Stimulated activated CD4-positive, alpha-beta T cell treated with anti-CD3 and anti-CD28 coated beads, Interleukin-12 subunit alpha, Interleukin-12 subunit beta, amount 100 ng/mL, for 24 hours (primary cell): ENCODE measurements around the gene EIF1AY.
"Not testable (repeated sequence)": the region's sequence is repeated elsewhere in the genome, so short reads cannot be mapped to it uniquely, and the experiment has no call there.

Experiments
- DNase-seq, 2 experiments: peaks; one replicate each; pipeline ENCODE4 v3.0.0-alpha.2; 2020; ENCODE audit warnings: low read depth in 2 of 2

EIF1AY gene, protein sequence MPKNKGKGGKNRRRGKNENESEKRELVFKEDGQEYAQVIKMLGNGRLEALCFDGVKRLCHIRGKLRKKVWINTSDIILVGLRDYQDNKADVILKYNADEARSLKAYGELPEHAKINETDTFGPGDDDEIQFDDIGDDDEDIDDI

DNA sequence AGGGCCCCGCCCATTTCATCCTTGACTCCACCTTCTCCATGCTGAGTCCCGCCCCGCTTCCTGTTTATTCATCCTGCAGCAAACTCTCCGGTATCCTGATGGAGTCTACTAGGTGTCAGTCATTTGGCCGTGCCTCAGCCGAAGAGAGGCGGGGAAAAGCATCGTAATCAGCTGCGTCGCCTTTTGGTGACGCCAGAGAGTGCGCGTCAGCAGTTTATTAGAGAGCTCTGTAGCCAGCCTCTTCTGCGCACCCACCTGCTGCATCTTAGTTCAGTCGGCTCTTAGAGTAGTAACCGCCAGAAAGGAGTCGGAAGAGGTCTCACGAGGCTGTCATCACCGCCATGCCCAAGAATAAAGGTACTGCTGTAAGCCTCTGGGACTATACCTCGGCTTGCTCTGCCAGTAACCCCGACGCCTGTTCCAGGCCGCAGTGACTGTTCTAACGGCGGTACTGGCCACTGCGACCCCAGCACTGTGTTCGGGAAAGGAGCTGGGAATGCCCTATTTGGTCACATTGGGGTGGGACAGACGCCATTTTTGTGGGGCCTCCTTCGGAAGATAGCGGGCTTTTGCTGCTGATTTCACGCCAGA is at the start of gene EIF1AY:
Gene EIF1AY, plus strand, starts transcription at position 246 of the 591 bp plus-strand sequence. Its CDS starts 96 bp downstream, at position 342.
- peak; percentile 74 to 75 for DNase-seq

DNA sequence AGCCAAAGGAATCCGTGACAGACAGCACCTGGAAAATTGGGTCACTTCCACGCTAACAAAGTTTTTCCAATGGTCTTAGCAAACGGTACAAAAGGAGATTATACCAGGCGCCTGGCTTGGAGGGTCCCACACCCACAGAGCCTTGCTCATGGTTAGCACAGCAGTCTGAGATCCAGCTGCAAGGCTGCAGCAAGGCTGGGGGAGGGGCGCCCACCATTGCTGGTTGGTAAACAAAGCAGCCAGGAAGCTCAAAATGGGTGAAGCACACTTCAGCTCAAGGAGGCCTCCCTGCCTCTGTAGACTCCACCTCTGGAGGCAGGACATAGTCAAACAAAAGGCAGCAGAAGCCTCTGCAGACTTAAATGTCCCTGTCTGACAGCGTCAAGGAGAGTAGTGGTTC is 47.1 kb upstream of the EIF1AY start:
- DNase-seq = no peak

DNA sequence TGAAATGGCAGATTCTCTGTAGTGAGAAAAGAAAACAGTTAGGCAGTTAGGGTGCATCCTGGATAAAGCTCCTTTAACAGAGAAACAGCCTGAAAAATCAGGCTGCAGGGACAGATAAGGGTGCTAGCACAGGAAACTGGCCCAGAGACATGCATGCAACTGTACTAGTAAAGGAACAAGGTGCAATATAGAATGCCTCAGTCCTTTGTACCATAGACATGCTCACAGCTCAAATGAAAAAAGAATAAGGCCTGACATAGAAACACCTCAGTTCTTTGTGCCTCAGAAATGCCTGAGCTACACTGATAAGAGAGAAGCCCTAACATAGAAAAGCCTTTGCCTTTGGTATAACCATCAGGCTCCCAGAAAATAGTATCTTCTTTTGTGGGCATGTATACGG is 37.4 kb upstream of the EIF1AY start:
- DNase-seq = no peak

DNA sequence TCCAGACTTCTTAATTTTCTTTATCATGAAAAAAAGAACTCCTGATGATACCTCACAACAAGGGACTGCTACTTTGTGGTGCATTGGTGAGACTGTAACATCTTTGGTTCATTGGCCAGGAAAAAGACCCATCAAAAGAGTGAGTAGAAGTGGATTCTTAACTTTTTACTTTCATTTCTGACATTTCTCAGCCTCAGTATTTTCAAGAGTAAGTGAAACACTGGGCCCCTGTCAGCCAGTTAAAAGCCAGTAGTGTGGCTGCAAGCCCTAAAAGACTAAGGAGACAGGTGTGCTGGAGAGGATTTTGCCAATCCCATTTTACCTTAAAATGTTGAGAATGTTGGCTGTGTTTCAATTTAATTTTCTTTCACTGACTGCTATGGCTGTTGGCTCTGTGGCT is 36.6 kb upstream of the EIF1AY start:
- DNase-seq = no peak

DNA sequence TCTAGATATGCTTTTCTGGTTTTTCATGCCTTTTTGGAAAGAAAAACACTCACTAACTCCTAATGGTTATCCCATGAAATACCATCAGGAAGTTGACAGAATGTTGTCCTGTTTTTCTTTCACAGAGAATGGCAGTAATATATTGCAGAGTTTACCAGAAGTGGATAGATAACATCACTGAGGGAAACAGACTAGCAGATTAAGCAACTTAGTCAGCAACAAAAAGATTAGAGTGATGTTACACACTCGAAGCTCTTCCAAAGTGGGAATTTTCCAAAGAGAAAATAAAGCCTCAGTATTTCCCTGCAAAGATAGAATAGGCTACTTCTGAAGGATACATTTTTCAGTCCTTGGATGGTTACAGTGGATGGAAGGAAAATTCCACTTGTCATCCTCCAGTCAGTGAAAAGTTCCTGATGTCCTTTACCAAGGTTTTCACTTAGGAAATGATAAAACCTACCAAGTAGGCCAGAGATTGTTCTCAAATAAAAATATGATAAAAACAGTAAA is 31.1 kb upstream of the EIF1AY start:
- DNase-seq = no peak

DNA sequence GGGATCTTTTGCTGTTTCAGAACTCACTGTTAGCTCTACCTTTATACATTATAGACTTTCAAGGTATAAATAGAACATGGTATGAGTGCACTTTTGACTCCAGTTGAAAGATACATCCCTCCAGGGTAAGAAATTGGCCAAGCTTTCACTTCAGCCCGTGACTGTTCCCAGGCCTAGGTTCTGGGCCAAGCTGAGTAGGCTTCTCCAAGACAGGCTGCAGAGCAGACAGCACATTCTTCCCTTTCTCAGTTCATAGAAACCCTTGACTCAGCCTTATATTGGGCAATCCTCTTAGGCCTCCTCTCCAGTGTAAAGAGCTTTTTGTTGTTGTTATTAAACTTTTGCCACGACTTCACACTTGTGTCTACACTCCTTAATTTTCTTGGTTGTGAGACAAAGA is 29.5 kb upstream of the EIF1AY start:
- DNase-seq = no peak

DNA sequence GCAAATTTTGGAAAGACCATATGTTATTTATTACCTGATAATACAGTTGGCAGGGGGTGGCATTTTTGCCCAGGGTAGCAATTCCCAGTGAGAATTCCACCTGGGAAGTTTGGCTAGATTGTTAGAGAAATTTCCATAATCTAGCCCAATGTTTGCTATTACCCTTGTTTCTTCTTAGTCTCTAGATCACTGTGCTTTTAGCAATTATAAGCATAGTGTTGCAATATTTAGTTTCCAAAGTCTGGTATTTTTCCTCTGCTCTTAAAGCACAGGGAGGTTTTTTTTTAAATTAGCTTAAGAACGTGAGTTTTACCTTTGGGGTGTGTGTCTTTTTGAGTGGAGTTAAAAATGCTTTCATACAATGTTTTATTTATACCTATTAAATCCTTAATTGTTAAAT is 26.3 kb upstream of the EIF1AY start:
- DNase-seq = no peak

DNA sequence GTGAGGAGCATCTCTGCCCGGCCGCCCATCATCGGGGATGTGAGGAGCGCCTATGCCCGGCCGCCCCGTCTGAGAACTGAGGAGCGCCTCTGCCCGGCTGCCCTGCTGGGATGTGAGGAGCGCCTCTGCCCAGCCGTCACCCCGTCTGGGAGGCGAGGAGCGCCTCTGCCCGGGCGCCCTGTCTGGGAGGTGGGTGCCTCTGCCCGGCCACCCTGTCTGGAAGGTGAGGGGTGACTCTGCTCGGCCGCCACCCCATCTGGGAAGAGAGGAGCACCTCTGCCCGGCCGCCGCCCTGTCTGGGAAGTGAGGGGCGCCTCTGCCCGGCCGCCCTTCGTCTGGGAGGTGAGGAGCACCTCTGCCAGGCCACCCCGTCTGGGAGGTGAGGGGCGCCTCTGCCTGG is 23.7 kb upstream of the EIF1AY start:
- no peak for DNase-seq

DNA sequence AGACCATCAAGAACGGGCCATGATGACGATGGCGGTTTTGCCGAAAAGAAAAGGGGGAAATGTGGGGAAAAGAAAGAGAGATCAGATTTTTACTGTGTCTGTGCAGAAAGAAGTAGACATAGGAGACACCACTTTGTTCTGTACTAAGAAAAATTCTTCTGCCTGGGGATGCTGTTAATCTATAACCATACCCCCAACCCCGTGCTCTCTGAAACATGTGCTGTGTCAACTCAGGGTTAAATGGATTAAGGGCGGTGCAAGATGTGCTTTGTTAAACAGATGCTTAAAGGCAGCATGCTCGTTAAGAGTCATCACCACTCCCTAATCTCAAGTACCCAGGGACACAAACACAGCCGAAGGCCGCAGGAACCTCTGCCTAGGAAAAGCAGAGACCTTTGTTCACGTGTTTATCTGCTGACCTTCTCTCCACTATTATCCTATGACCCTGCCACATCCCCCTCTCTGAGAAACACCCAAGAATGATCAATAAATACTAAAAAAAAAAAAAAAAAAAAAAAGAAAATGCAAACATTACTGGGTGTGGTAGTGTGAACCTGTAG is 22.7 kb upstream of the EIF1AY start:
- DNase-seq = not testable (repeated sequence)

DNA sequence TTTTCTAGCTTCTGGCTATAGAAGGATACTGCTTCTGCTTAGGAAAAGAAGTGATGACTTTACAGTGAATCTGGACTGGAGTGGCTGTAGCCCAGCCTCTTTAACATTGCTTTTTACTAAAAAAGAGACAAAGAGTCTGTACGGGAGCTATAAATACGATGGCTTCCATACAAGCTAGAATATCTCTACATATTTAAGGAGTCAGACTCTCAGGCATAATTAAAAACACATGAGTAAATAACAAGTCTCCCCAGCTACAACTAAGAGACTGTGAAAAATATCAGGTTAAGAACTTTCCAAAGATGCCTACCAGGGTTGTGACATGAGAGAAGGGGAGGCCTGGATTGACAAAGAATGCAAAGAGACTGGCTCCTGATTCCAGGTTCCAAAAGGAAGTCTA is 19.8 kb upstream of the EIF1AY start:
- DNase-seq = no peak

DNA sequence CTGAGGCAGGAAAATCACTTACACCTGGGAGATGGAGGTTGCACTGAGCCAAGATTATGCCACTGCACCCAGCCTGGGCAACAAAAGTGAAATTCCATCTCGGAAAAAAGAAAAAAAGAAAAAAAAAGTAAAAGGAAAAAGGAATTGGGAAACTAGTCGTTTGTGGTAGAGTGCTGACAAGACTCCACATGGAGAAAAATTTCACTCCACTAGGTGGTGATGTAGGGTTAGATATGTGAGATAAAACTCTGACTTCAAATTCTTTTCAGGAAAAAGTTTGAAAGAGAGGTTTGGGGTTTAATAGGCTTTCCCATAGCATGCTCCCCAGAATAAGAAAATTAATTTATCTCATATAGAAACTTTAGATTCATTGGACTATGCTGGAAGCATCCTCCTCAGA is 16.9 kb upstream of the EIF1AY start:
- DNase-seq = no peak

DNA sequence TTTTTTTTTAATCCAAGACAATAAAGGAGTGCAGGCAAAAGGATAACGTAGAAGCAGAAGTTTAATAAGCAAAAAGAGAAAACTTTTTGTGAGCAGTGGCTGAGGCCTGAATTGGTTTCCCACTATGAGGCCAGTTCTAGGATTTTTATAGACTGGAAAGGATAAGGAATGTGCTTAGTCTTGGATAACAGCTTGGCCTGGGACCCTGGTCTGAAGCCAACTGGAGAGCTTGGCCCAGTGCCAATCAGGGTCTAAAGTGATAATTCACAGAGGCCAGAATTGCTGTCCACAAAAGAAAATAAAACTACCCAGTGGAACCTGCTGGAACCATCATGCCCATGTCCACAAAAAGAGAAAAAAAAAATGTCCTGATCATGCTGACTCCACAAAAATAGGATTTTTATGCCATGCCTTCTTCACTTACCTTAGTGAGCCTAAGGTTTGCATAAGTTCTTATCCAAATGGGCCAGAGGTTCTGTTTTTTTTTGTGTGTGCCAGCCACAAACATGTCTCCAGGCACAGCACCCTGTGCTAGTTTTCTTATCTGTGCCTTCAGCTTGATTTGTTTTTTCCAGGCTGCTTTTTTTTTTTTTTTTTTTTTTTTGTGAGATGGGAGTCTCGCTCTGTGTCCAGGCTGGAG is 15.6 kb upstream of the EIF1AY start:
- DNase-seq = no peak

DNA sequence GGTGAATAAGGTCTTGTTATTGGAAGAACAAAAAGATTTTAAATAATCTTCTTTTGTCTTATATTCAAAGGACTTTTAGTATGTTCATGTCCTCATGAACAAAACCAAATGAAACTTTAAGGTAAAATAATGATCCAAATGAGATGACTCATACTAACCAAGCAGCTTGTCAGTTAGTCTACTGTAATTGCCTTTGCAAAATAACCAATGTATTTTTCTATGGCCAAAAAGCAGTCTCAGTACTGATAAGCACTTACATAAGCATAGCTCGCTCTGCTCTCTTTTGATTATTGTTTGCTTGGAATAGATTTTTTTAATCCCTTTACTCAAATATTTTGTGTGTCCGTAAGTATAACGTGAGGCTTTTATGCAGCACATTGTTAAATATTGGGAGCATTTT is 4.3 kb upstream of the EIF1AY start:
- DNase-seq = no peak

DNA sequence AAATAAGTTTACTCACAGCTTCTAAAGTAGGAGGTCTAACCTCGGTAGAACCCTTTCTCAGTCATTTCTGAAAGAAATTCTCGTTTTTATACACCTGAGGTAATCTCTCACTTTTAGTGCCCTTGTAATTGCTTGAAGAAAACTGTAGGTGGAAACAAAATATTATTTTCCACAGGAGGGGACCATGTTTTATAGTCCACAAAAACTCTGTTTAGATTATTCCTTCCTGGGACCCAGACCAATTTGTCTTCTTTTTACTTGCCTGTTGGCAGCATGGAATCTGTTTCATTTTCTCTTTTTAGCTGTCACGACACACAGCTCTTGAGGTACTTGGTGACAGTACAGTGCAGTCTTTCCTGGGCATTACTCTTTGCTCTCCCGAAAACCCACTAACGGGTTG is 930 bp downstream of the EIF1AY start:
- no peak for DNase-seq

DNA sequence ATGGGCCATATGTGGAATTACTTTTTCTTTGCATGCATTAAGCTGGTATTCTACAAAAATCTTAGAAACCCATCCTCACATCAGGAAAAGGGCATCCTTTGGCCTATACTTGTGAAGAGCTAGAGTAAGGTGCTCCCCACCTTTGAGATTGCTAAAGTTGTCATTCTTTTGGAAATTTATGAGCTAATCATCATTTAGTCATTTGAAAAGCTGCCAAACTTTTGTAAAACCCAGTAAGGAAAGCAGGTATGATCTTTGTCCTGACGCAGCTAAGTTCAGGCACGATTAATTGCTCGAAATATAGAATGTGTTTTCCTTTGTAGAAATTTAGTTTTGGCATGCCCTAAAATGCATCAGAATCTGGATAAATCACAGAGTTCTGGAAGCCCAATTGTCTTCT is 2.6 kb downstream of the EIF1AY start:
- no peak for DNase-seq

DNA sequence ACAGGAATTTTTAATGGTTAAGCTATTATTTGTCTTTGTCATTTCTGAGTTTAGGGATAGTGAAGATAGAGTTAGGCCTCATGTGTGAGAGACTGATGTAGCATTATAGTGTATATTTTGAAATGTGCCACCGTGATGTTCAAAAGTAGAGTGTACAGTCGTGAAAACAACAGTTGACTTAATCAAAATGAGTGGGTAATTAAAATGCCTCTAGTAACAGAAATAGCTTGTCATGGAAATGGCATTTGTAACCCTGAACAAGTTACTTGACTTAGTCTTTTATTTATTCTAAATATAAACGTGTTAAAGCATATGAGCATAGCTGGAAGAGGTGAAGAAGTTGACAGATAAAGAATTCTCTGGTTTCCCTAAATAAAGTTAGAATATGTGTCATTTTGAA is 6.1 kb downstream of the EIF1AY start:
- DNase-seq = no peak

DNA sequence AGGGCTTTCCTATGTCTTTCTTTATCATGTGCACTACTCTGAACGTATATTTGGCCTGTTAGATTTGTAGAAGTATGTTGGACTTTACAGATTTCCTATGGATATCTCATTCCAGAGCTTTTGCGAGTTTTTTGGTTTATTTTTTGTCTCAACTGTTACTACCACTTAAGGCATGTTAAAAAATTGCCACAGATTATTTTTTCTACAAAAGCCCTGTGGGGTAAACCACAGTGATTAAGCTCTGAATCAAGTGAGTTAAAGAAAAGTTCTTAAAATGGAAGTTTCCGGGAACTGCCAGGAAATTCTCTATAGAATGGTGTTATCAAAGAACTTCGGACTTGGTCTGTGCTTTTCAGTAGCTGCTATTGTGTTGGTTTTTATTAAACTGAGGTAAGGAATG is 10.6 kb downstream of the EIF1AY start:
- DNase-seq = no peak
